GOT3 (cell line): Measurements from ENCODE around the gene PRR22.
"Not testable (repeated sequence)": the region's sequence is repeated elsewhere in the genome, so short reads cannot be mapped to it uniquely, and the experiment has no call there.

ENCODE experiments used
- DNase-seq: peaks from one replicate; lab custom pipeline; 2025; ENCODE audit warnings: mixed read lengths; lab: John Stamatoyannopoulos, UW

PRR22 gene

DNA sequence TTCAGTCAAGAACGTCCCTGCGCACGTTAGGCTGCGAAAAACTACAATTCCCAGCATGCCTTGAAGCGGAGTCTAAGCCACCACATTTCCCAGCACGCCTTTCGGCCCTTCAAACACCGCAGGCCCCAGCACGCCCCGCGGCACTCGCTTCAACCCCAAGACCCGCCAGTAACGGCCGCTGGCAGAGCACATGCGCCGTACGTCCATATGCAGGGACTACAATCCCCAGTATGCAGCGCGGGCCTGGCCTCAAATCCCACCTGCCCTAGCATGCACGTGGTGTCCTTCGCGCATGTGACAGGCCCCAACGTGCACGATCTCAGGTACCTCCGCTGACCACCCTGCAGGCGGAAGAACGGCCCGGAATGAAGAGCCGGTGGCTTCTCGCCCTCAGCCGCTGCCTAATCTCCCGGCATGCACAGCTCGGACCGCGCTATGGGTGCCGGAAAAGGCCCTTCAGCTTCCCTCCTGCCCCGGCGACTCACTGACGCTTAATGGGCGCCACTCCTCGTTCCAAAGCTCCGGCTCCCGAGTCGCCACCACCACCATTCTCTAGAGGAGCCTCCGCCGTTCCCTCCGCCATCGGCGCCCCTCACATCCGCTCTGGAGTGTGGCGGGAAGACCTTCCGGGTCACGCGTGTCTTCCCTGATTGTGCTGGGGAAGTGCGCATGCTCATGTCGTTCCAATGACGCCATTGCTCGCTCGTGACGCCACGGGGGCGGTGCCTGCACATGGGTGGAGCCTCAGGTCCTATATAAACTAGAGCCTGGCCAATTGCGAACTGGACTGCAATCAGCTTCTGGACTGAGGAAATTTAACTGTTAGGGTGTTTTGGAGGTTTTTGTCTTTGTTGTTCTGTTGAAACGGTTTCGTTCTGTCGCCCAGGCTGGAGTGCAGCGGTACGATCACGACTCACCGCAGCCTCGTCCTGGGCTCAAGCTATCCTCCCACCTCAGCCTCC lies 6.3 kb upstream of the PRR22 start, which contains the start of gene DUS3L:
Gene DUS3L (minus strand): TSS at position 605 of the 962 bp plus-strand sequence. CDS start 22 bp downstream, at position 583.
- DNase-seq, result peak; percentile 79

DNA sequence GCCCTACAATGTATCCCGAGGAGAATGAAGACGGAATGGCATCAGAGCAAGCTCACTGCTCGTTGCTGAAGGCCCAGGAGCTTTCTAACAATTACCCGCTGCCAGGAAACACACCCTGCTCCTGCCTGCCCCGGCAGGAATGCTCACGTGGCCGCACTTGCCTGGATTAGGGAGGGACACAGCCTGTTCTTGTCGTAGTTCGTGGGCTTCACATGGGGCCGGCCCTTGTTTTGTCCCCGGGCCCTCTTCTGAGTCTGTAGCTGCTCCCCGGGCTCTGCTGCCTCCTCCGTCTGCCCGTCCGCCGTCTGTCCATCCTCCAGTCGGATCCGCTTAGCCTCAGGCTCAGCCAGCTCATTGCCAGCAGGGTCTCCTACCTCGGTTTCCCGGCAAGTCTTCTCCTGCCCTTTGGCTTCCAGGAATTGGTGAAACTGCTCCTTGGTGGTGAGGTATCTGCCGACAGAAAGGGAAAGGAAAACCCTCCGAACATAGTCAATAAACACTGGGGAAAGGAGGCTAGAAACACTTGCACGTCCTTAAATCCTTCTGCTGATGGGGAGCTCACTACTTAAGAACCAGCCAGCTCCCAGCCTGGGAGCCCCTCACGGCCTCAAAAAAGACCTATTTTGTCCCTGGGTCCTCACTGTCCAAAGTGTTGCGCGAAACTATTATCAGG lies 5.5 kb upstream of the PRR22 start:
- DNase-seq, result no peak

DNA sequence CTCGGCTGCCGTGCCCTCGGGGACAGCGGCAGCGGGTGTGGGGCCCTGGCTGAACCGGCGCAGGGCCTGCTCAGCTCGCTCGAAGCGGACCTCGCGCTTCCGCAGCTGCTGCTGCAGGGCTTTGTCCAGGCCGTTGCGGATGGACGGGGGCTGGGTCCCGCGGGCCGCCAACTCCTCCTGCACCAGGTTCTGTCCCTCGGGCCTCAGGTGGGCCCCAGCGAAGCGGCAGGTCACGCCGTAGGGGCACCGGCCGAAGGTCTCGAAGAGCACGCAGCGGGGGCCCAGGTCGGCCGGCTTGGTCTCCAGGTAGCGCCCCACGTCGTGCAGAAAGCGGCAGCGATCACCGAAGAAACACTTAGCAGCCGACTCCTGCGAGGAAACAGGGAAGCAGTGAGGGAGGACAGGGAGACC lies 4.8 kb upstream of the PRR22 start:
- no peak for DNase-seq

GRCh38 chr19:5788422-5788821 lies 3.9 kb upstream of the PRR22 start:
- DNase-seq, result no peak

DNA sequence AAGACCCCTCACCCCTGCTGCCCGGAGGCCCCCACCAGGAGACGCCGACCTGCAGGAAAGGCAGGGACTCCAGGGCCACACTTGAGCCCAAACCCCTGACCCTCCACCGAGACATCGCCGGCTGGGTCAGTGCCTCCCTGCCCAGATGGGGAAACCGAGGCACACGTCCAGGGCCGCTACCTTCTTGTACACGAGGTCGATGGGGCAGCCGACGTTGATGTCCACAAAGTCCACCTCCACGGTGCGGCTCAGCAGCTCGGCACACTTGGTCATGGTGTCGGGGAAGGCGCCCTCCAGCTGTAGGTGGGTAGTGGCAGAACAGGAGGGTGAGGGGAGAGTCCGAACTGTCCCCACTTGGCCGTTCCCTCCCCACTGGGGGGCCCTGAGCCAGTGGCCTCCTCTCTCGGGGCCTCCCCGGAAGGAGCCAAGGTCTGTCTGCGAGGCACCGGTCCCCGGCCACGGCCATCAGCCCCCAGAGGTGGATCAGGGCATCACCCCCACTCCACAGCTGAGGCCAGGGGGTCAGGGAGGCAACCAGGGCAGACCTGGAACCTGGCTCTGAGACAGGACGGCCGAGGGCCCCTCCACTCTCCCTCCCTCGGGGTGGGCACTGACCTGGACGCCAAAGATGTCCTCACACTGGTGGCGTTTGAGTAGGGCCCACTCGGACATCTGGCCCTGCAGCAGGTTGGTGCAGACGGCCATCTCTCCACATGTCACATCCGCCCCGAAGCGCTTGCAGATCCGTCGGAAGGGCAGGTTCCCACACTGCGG lies 3.0 kb upstream of the PRR22 start:
- no peak for DNase-seq

DNA sequence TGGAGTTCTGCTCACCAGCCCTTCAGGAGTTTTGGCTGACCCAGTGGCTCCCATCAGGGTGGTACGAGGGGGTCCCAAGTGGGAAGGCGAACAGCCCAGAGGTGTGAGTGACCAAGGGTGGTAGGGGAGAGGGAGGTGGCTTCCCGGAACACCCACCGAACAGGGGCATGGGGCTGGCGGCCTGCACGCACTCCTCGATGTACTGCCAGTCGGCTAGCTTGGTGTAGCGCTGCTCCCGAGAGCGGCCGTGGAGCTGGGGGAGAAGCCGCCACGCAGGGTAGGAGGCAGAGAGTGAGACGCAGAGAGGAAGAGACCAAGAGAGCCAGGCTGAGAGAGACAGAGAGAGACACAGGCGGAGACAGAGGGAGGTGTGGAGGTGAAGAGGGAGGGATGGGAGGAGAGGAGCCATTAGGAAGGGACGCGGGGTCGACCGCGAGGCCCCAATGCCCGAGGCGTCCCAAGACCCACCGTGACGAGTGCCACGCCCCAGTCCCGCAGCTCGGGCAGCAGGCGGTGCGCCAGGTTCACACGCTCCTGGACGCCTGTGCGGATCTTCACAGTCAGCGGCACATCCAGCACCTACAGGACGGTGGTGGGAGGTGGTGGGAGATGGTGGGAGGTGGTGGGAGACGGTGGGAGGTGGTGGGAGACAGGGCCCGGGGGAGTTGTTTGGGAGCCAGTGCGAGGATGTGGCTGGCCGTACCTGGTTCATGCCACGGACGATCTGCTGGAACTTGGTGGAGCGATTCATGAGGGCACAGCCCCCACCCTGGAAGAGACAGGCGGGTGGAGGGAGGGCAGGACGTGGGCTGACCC lies 2.3 kb upstream of the PRR22 start:
- no peak for DNase-seq

DNA sequence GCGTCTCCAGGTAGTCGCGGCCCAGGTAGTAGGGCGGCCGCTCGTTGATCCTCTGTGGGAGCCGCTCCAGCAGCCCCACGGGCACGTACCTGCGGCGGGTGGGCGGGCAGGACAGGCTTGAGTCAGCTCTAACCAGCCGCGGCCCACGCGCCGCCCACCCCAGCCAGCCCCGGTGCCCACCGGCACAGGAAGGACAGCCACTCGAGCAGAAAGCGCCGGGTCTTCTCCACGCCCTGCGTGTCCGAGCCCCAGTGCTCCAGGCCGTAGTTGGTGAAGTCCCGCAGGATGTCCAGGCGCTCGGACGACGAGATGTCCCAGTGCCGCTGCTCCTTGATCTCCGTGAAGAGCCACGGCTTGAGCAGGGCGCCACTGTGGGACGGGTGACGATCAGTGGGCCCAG lies 877 bp upstream of the PRR22 start:
- DNase-seq, result no peak

DNA sequence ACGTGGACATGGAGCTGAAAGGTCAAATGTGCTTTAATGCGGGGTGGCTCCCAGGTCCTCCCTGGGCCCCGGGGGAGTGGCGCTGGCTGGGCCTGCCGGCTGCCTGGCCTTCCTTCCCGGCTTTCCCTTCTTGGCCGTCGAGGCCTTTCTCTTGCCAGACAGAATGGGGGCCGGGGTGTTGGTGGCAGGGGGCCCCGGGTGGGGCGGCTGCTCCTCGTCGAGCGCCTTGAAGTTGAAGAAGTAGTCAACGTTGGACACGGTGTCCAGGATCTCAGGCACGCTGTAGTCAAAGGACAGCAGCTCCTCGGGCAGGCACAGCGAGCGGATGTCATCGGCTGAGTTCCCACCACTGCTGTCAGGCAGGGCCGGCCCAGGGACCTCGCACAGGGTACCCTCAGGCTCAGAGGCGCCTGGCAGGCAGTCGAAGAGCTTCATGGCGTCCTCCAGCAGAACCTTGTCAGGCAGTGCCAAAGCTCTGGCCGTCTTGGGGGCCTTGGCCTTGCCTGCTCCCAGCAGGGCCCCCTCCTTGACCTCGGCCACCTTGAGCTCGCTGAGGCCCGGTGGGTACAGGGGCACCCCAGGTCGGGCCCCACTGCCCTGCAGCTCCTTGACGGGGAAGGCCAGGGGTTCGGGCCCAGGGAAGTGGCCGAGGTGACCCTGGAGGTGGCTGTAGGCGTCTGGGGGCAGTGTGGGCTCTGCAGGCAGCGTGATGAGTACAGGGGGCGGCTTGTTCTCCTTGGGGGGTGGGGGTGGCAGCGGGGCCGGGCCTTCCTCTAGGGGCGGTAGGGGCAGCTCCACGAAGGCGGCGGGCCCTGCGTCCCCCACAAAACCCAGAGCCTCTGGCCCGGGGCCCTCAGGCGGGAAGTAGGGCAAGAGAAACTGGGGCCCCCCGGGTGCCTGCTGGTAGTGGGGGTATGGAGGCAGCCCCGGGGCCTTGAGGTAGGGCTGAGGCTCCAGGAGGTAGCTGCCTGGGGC lies 1.3 kb downstream of the PRR22 start:
- no peak for DNase-seq

DNA sequence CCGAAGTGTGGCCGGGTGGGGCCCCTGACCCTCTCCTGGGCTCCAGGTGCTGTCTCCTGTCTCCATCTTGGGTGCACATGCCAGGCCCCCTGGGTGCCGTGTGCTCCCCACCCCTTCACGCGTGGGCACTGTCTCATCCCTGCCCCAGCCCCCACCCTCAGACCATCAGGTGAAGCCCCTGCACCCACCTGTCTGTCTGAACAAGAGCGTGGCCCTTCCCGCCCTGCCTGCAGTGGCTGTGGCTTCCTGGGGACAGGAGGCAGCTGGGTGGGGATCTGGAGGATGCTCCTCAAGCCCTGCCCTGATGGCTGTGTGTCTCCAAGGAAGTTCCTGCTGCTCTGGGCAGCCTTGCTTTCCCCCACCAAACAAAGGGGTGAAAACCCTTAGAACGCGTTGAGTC lies 2.2 kb downstream of the PRR22 start:
- DNase-seq, result no peak

DNA sequence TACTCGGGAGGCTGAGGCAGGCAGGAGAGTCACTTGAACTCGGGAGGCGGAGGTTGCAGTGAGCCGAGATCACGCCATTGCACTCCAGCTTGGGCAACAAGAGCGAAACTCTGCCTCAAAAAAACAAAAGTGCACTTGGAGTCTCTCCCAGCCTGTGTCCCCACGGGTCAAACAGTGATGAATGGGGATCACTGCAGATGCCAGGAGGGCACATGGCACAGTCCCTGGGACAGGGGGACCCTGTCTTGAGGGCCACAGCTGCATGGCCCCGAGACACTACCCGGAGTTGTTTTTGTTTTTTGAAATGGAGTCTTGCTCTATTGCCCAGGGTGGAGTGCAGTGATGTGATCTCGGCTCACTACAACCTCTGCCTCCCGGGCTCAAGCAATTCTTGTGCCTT lies 3.6 kb downstream of the PRR22 start:
- not testable (repeated sequence) for DNase-seq

- no peak for DNase-seq
These were observed 6.1 kb downstream of the PRR22 start for GRCh38 chr19:5778402-5778801.

- no peak for DNase-seq
These were observed 8.8 kb downstream of the PRR22 start for GRCh38 chr19:5775668-5776309.

GRCh38 chr19:5774921-5775320 lies 9.6 kb downstream of the PRR22 start:
- DNase-seq, result no peak

DNA sequence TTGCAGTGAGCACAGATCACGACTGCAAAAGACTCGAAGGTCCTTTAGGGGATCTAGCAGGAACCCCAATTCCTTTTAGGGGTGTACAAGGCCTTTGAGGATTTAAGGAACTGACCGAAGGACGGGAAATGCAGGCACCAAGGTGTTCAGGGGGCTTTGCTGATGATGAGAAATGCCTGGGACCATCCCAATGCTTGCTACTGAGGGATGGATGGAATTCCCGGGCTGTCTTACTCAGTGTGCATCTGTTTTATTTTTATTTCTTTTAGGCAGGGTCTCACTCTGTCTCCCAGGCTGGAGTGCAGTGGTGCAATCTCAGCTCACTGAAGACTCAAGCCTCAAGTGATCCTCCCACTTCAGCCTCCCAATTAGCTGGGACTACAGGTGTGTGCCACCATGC lies 11.3 kb downstream of the PRR22 start:
- no peak for DNase-seq

GRCh38 chr19:5772416-5772815 lies 12.1 kb downstream of the PRR22 start:
- DNase-seq, result no peak

- no peak for DNase-seq
These were observed 16.6 kb downstream of the PRR22 start for GRCh38 chr19:5767949-5768348.

DNA sequence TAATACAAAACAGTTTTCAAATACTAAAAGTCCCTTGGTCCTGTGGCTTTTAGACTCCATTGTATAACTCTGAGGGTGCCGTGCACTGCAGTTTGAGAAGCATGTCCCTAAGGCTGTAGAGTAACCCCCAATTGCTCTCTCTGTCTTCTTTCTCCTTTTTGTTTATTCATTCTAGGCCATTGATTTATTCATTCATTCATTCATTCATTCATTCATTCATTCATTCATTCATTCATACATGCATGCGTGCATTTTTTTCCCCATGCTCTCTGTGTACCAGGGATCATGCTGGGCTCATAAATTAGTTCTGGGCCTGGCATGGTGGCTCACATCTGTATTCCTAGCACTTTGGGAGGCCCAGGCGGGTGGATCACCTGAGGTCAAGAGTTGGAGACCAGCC lies 19.3 kb downstream of the PRR22 start:
- DNase-seq, result no peak

DNA sequence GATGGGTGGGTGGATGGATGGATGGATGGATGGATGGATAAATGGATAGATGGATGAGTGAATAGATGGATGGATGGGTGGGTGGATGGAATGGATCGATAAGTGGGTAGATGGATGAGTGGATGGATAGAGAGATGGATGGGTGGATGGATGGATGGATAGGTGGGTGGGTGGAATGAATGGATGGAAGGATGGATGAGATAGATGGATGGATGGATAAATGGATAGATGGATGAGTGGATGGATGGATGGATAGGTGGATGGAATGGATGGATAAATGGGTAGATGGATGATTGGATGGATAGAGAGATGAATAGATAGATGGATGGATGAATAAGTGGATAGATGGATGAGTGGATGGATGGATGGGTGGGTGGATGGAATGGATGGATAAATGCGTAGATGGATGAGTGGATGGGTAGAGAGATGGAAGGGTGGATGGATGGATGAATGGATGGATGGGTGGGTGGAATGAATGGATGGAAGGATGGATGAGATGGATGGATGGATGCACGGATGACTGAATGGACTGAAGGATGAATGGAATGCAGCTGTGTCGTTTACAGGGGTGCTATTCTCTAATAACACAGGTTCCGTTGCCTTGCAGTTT lies 21.8 kb downstream of the PRR22 start:
- DNase-seq, result no peak

DNA sequence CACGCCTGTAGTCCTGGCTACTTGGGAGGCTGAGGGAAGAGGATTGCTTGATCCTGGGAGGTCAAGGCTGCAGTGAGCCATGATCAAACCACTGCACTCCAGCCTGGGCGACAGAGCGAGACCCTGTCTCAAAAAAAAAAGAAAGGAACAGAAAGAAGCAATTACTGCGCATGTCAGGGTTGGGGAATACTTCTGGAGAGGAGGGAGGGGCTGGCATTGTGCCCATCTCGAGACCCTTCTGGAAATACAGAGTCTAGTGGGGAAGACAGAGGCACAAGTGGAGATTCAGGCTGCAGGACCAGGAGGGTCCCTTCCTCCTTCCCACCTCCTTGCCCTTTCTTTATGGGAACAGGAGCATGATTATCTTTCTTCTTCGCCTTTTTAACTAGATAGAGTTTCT lies 30.8 kb downstream of the PRR22 start:
- DNase-seq, result no peak
